HepG2 (cell line): ENCODE results near the gene TBC1D5. TPM values are rescaled to one million over a fixed set of nuclear protein-coding genes. Genes with fewer than 3 reads are reported as not detected.

Experiments used
- ATAC-seq: fragments of 200-7000 bp; cut with Tn5 transposase; 3 replicates; pipeline ENCODE4 v1.9.1; 2020; ENCODE audit warnings: mild to moderate bottlenecking, moderate library complexity
- BruUV-seq: library from RNA; stranded (reverse); fragments of 400-500 nt; replicated peaks from 2 replicates; lab custom pipeline; 2021; lab: Mats Ljungman, UMichigan
- CTCF ChIA-PET: fragments of 300-600 bp; formaldehyde crosslinking; extraction: SDS; loops from one replicate; lab custom pipeline; 2021; ENCODE audit warnings: low total read pairs, inconsistent platforms, low intra/inter-chr PET ratio; lab: Yijun Ruan, JAX
- POLR2A ChIA-PET: fragments of 350-600 bp; sonication (Branson Sonifier 250); formaldehyde crosslinking; loops from one replicate; lab custom pipeline; 2020; ENCODE audit warnings: antibody characterized with exemption, inconsistent platforms; lab: Yijun Ruan, JAX
- DNase-seq: peaks from one replicate; pipeline ENCODE4 v3.0.0-alpha.2; 2015; ENCODE audit warnings: low spot score
- FAIRE-seq: peaks from 3 replicates; lab custom pipeline; 2011; peaks lifted over from hg19 to GRCh38; lab: Jason Lieb, UNC
- H2AFZ ChIP-seq: one replicate; pipeline ENCODE4 v1.6.1; 2011; ENCODE audit warnings: low read length, inconsistent platforms
- H3K27ac ChIP-seq: fragments of 300-600 bp; 3 replicates; pipeline ENCODE4 v1.8.0; 2011; ENCODE audit warnings: mixed run types, mild to moderate bottlenecking, mixed read lengths, low read length, inconsistent platforms; ENCODE audit not compliant: insufficient read depth; ENCODE audit errors: extremely low read length
- H3K27me3 ChIP-seq, 2 experiments: fragments of 200-600 bp in 1 of 2; 2 replicates in 1 of 2; 3 replicates in 1 of 2; pipeline versions ENCODE4 v1.6.0 to v1.8.0; 2011; ENCODE audit warnings: low read length in 2 of 2, mild to moderate bottlenecking in 2 of 2, moderate library complexity in 2 of 2, inconsistent platforms in 1 of 2; ENCODE audit not compliant: insufficient read depth in 2 of 2, control insufficient read depth in 1 of 2
- H3K36me3 ChIP-seq, 2 experiments: fragments of 200-600 bp in 1 of 2; replicated peaks in 1 of 2; 2 replicates in 1 of 2; 3 replicates in 1 of 2; pipeline versions ENCODE4 v1.5.1 to v1.8.0; 2011; ENCODE audit warnings: low read length in 2 of 2, inconsistent platforms in 1 of 2; ENCODE audit not compliant: insufficient read depth in 2 of 2, control insufficient read depth in 1 of 2
- H3K4me1 ChIP-seq: 2 replicates; pipeline ENCODE4 v1.5.1; 2012; ENCODE audit warnings: low read length, inconsistent platforms; ENCODE audit not compliant: insufficient read depth
- H3K4me2 ChIP-seq: 2 replicates; pipeline ENCODE4 v1.6.0; 2011; ENCODE audit warnings: low read depth, low read length, inconsistent platforms
- H3K4me3 ChIP-seq, 3 experiments: fragments of 200-600 bp in 1 of 3; sonication (generic), shearing (Covaris generic) in 1 of 3; replicated peaks in 1 of 3; 2 replicates each; pipeline ENCODE4 v1.5.1; 2011 to 2016; ENCODE audit warnings: low read length in 3 of 3, inconsistent platforms in 2 of 3, low read depth in 2 of 3, mild to moderate bottlenecking in 2 of 3, control low read depth in 1 of 3, mixed read lengths in 1 of 3; ENCODE audit not compliant: insufficient read depth in 1 of 3
- H3K79me2 ChIP-seq: one replicate; pipeline ENCODE4 v1.6.1; 2011; ENCODE audit warnings: low read length, inconsistent platforms; ENCODE audit not compliant: insufficient read depth
- H3K9ac ChIP-seq: 2 replicates; pipeline ENCODE4 v1.6.0; 2011; ENCODE audit warnings: mild to moderate bottlenecking, low read depth, low read length, inconsistent platforms; ENCODE audit not compliant: insufficient read depth
- H3K9me3 ChIP-seq: 2 replicates; pipeline ENCODE4 v1.5.1; 2012; ENCODE audit warnings: mild to moderate bottlenecking, low read length
- H4K20me1 ChIP-seq: 2 replicates; pipeline ENCODE4 v1.6.0; 2011; ENCODE audit warnings: inconsistent platforms, mild to moderate bottlenecking, low read length, moderate library complexity; ENCODE audit not compliant: insufficient read depth
- DNMT1 ChIP-seq: sonication (generic); formaldehyde crosslinking; IDR thresholded peaks from 2 replicates; pipeline ENCODE4 v1.5.1; 2020; ENCODE audit warnings: mild to moderate bottlenecking, missing genetic modification reagents
- IKZF1 ChIP-seq: fragments of 450-650 bp; IDR thresholded peaks from 2 replicates; pipeline ENCODE4 v1.7.1; 2016
- MAFF ChIP-seq: IDR thresholded peaks from 2 replicates; pipeline ENCODE4 v1.6.1; 2011; ENCODE audit warnings: low read depth, low read length, improper control_type of control experiment
- MAFK ChIP-seq, 2 experiments: IDR thresholded peaks in 1 of 2; conservative IDR thresholded peaks in 1 of 2; 2 replicates each; pipeline ENCODE4 v1.6.1; 2011; ENCODE audit warnings: improper control_type of control experiment in 2 of 2, low read length in 2 of 2
- MBD4 ChIP-seq: IDR thresholded peaks from 2 replicates; pipeline ENCODE4 v1.6.1; 2012; ENCODE audit warnings: low read length, inconsistent platforms, borderline replicate concordance
- MTF2 ChIP-seq: sonication (generic); formaldehyde crosslinking; IDR thresholded peaks from 2 replicates; pipeline ENCODE4 v1.5.0; 2020; ENCODE audit warnings: missing genetic modification reagents, borderline replicate concordance
- ZNF446 ChIP-seq: sonication (generic); formaldehyde crosslinking; IDR thresholded peaks from 2 replicates; pipeline ENCODE4 v1.5.0; 2020; ENCODE audit warnings: mild to moderate bottlenecking, missing genetic modification reagents
- ZNF770 ChIP-seq: sonication (generic); formaldehyde crosslinking; IDR thresholded peaks from 2 replicates; pipeline ENCODE4 v1.5.0; 2020; ENCODE audit warnings: mild to moderate bottlenecking, missing genetic modification reagents
- ZNF777 ChIP-seq: sonication (generic); formaldehyde crosslinking; IDR thresholded peaks from 2 replicates; pipeline ENCODE4 v1.4.0; 2020; ENCODE audit warnings: missing genetic modification reagents
- WGBS: methylation state at CpG from one replicate; pipeline ENCODE4 v1.1.6; 2017; ENCODE audit warnings: low lambda C conversion rate; 5-methylcytosine and 5-hydroxymethylcytosine counted together
- in situ Hi-C: cut with HindIII; loops from 2 replicates; pipeline ENCODE4 v1.10.0; 2017; ENCODE audit warnings: low pct_unique_long_range_greater_than_20kb; ENCODE audit not compliant: extremely low pct_ligation_motif_present
- intact Hi-C: fragments of 100-400 bp; cut with micrococcal nuclease; formaldehyde crosslinking; loops from one replicate; pipeline ENCODE4 v1.10.0; 2022; ENCODE audit not compliant: unreplicated experiment
- polyA plus RNA-seq, 8 experiments: library from polyadenylated mRNA; depleted of rRNA in 3 of 8; stranded (reverse) in 7 of 8; unstranded in 1 of 8; fragments of >200 nt; fragmentation: Illumina TruSeq in 4 of 8; extraction: Trizol in 4 of 8; gene quantifications; 2 replicates each; pipeline versions ENCODE4 v1.2.1 to v1.2.3, GENCODE V29; 2011 to 2016; ENCODE audit warnings: low read depth in 4 of 8, missing spikeins in 1 of 8, mixed read lengths in 1 of 8; ENCODE audit not compliant: insufficient read depth in 1 of 8
- total RNA-seq, 5 experiments: library from RNA; depleted of rRNA; stranded (reverse); fragments of >200 nt; fragmentation: Illumina TruSeq; extraction: Trizol; gene quantifications; 2 replicates each; pipeline ENCODE4 v1.2.3, GENCODE V29; 2016; ENCODE audit warnings: low read depth in 1 of 5
- TF ChIP-seq, protein P1 (sequence below): IDR thresholded peaks from 2 replicates; pipeline ENCODE4 v1.6.1; 2016; ENCODE audit warnings: missing biosample characterization, missing genetic modification reagents, low read depth
- TF ChIP-seq, protein P2 (sequence below): sonication (generic); formaldehyde crosslinking; IDR thresholded peaks from 2 replicates; pipeline ENCODE4 v1.4.0; 2020; ENCODE audit warnings: mild to moderate bottlenecking, low read depth, missing genetic modification reagents

TBC1D5 gene
- total and polyA plus RNA-seq, 2 of the 13 experiments (the other 11 are each of a cell fraction or from before 2014, with no cell fraction given): 19.2 to 33.3 TPM

DNA sequence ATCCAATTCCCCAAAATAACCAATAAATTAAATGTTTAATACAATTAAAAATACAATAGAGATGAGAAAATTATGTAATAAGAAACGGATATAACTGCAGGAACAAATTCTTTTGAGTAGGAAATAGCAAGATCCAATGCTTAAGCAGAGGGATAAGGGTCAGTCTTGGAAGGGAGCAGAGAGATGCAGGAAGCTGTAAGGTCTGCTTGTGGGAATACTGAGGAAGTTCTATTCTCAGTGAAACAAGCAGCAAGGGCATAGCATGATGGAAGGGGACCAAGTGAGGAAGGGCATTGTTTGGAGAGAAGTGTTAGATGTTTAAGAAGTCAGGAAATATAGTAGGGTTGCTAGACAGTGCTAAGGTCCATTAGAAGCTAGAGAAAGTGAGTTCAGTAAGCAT, 409.0 kb downstream of the TBC1D5 start:
- Histone ChIP-seq H3K27ac (no peak overlapping the region), H3K27me3 (no peaks in the 10 kb centered on the region), H4K20me1 (no peaks in the 10 kb centered on the region), H3K79me2 (no peaks in the 10 kb centered on the region), H3K9me3 (no peaks in the 10 kb centered on the region), H3K9ac (no peak overlapping the region), H3K4me1 (no peaks in the 10 kb centered on the region), H2AFZ (no peak overlapping the region), H3K36me3 (no peaks in the 10 kb centered on the region), H3K4me2 (no peak overlapping the region), H3K4me3 (no peak overlapping the region)
- POLR2A ChIA-PET: no interaction called here
- DNase-seq (no peak), FAIRE-seq (no peak), ATAC-seq (no peak)
- in situ Hi-C loops (no loop called here), intact Hi-C loops (loop anchor here (2.0 kb wide), 1 partner anchor 59 kb away; no protein-coding TSS in a partner anchor)
- TF ChIP-seq MTF2 (CRISPR knock-in tag): no peak
- TF ChIP-seq, protein P1, sequence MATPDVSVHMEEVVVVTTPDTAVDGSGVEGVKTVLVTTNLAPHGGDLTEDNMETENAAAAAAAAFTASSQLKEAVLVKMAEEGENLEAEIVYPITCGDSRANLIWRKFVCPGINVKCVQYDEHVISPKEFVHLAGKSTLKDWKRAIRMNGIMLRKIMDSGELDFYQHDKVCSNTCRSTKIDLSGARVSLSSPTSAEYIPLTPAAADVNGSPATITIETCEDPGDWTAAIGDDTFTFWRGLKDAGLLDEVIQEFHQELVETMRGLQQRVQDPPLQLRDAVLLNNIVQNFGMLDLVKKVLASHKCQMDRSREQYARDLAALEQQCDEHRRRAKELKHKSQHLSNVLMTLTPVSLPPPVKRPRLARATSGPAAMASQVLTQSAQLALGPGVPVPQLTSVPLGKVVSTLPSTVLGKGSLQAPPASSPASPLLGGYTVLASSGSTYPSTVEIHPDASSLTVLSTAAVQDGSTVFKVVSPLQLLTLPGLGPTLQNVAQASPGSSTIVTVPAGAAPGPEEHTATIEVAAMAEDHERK: no peak
- TF ChIP-seq ZNF777 (CRISPR knock-in tag): no peak
- TF ChIP-seq ZNF770: no peak
- no TSS peak for BruUV-seq
- 89% methylated on average over 1 of the region's 1 CpG for WGBS
- CTCF ChIA-PET: no interaction called here

GRCh38 chr3:17330660-17331059, 411.8 kb downstream of the TBC1D5 start:
- in situ Hi-C loops (no loop called here), intact Hi-C loops (no loop called here)
- Histone ChIP-seq H3K79me2 (no peaks in the 10 kb centered on the region), H3K4me2 (no peak overlapping the region), H4K20me1 (no peaks in the 10 kb centered on the region), H3K36me3 (no peaks in the 10 kb centered on the region), H3K27me3 (no peaks in the 10 kb centered on the region), H3K4me3 (no peak overlapping the region), H3K9me3 (no peaks in the 10 kb centered on the region), H2AFZ (no peak overlapping the region), H3K9ac (no peak overlapping the region), H3K4me1 (no peaks in the 10 kb centered on the region), H3K27ac (no peak overlapping the region)
- ATAC-seq: no peak
- CTCF ChIA-PET: no interaction called here
- TF ChIP-seq IKZF1: no peak
- TF ChIP-seq ZNF446: no peak
- TF ChIP-seq, protein P2, sequence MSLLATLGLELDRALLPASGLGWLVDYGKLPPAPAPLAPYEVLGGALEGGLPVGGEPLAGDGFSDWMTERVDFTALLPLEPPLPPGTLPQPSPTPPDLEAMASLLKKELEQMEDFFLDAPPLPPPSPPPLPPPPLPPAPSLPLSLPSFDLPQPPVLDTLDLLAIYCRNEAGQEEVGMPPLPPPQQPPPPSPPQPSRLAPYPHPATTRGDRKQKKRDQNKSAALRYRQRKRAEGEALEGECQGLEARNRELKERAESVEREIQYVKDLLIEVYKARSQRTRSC: no peak
- TF ChIP-seq DNMT1 (CRISPR knock-in tag): no peak
- peak; percentile 74 to 81 for TF ChIP-seq MAFK (conservative IDR thresholded peaks at IDR 0.05 in 1 of 2, IDR thresholded peaks at IDR 0.05 in 1 of 2; ENCODE audit: low read length in 2 of 2)
- peak; percentile 77 for TF ChIP-seq MAFF
- no peak for TF ChIP-seq MBD4
- POLR2A ChIA-PET: no interaction called here
- BruUV-seq: no TSS peak
- no peak for FAIRE-seq
- DNase-seq: no peak
